HepG2 (cell line): Measurements from ENCODE around the gene ITGAE. TPM values are rescaled to one million over a fixed set of nuclear protein-coding genes. Genes with fewer than 3 reads are reported as not detected.
A peak's percentile ranks its signal among the peaks of the same experiment; 100 is the strongest.

ENCODE experiments used
- BCL6 ChIP-seq: IDR thresholded peaks from 2 replicates; pipeline ENCODE4 v1.6.1; 2016; ENCODE audit warnings: missing genetic modification reagents, missing compliant biosample characterization
- CERS6 ChIP-seq: sonication (generic); formaldehyde crosslinking; IDR thresholded peaks from 2 replicates; pipeline ENCODE4 v1.5.0; 2020; ENCODE audit warnings: missing genetic modification reagents
- ELK4 ChIP-seq: sonication (generic); formaldehyde crosslinking; IDR thresholded peaks from 2 replicates; pipeline ENCODE4 v1.9.0; 2021; ENCODE audit warnings: missing genetic modification reagents, borderline replicate concordance
- HNRNPUL1 ChIP-seq: fragments of 200-400 bp; formaldehyde crosslinking; IDR thresholded peaks from 2 replicates; pipeline ENCODE4 v1.6.1; 2017; ENCODE audit warnings: low read depth, mild to moderate bottlenecking, low read length, moderate library complexity
- NFIB ChIP-seq: sonication (generic); formaldehyde crosslinking; IDR thresholded peaks from 2 replicates; pipeline ENCODE4 v1.9.0; 2021; ENCODE audit warnings: missing genetic modification reagents, mild to moderate bottlenecking, borderline replicate concordance
- PATZ1 ChIP-seq: sonication (generic); formaldehyde crosslinking; IDR thresholded peaks from 2 replicates; pipeline ENCODE4 v1.4.0; 2020; ENCODE audit warnings: missing genetic modification reagents
- PAXIP1 ChIP-seq: sonication (generic); formaldehyde crosslinking; conservative IDR thresholded peaks from 2 replicates; pipeline ENCODE4 v1.4.0; 2020; ENCODE audit warnings: mild to moderate bottlenecking, missing genetic modification reagents, moderate library complexity
- PRPF4 ChIP-seq: fragments of 200-400 bp; formaldehyde crosslinking; IDR thresholded peaks from 2 replicates; pipeline ENCODE4 v1.6.1; 2016; ENCODE audit warnings: low read length, low read depth; ENCODE audit not compliant: poor library complexity, severe bottlenecking
- RCOR2 ChIP-seq: IDR thresholded peaks from 2 replicates; pipeline ENCODE4 v1.6.1; 2016; ENCODE audit warnings: missing biosample characterization, missing genetic modification reagents
- RELA ChIP-seq: sonication (generic); formaldehyde crosslinking; IDR thresholded peaks from 2 replicates; pipeline ENCODE4 v1.4.0; 2020; ENCODE audit warnings: missing genetic modification reagents
- ZBTB7A ChIP-seq: sonication (generic); formaldehyde crosslinking; IDR thresholded peaks from 2 replicates; pipeline ENCODE4 v1.8.0; 2022; ENCODE audit warnings: mild to moderate bottlenecking, missing genetic modification reagents
- ZNF570 ChIP-seq: sonication (generic); formaldehyde crosslinking; IDR thresholded peaks from 2 replicates; pipeline ENCODE4 v1.4.0; 2020; ENCODE audit warnings: mild to moderate bottlenecking, missing genetic modification reagents, borderline replicate concordance
- ZXDC ChIP-seq: sonication (generic); formaldehyde crosslinking; IDR thresholded peaks from 2 replicates; pipeline ENCODE4 v1.5.0; 2020; ENCODE audit warnings: mild to moderate bottlenecking, missing genetic modification reagents
- polyA plus RNA-seq, 8 experiments: library from polyadenylated mRNA; depleted of rRNA in 3 of 8; stranded (reverse) in 7 of 8; unstranded in 1 of 8; fragments of >200 nt; fragmentation: Illumina TruSeq in 4 of 8; extraction: Trizol in 4 of 8; gene quantifications; 2 replicates each; pipeline versions ENCODE4 v1.2.1 to v1.2.3, GENCODE V29; 2011 to 2016; ENCODE audit warnings: low read depth in 4 of 8, missing spikeins in 1 of 8, mixed read lengths in 1 of 8; ENCODE audit not compliant: insufficient read depth in 1 of 8
- total RNA-seq, 5 experiments: library from RNA; depleted of rRNA; stranded (reverse); fragments of >200 nt; fragmentation: Illumina TruSeq; extraction: Trizol; gene quantifications; 2 replicates each; pipeline ENCODE4 v1.2.3, GENCODE V29; 2016; ENCODE audit warnings: low read depth in 1 of 5

Gene ITGAE
- total and polyA plus RNA-seq, 2 of the 13 experiments (the other 11 are each of a cell fraction or from before 2014, with no cell fraction given) = 42.3 to 49.0 TPM

GRCh38 chr17:3795390-3796102 lies 5.4 kb downstream of the ITGAE start (continued):
- TF ChIP-seq PAXIP1 (CRISPR knock-in tag) = peak; percentile 87
- no peak for TF ChIP-seq HNRNPUL1
- 0 out of 2 replicates have a peak, but pooled peaks have one; percentile 53 for TF ChIP-seq RCOR2 (CRISPR knock-in tag)
- peak; percentile 73 for TF ChIP-seq BCL6 (CRISPR knock-in tag)
- TF ChIP-seq PRPF4 = no peak
- no peak for TF ChIP-seq ELK4 (CRISPR knock-in tag)
- no peak for TF ChIP-seq ZNF570 (CRISPR knock-in tag)
- no peak for TF ChIP-seq ZBTB7A (CRISPR knock-in tag)
- TF ChIP-seq PATZ1 (CRISPR knock-in tag) = peak; percentile 49
- no peak for TF ChIP-seq RELA (CRISPR knock-in tag)
- TF ChIP-seq ZXDC (CRISPR knock-in tag) = peak; percentile 14; the same call in 1 of the 2 replicates
- no peak for TF ChIP-seq CERS6
- no peak for TF ChIP-seq NFIB (CRISPR knock-in tag)
